Fibroblast of pulmonary artery (primary cell): ENCODE data around the gene EPHA8.
A peak's percentile ranks its signal among the peaks of the same experiment; 100 is the strongest.

Experiments
- DNase-seq: peaks from one replicate; pipeline ENCODE4 v3.0.0-alpha.2; 2010; ENCODE audit warnings: low read depth
- H3K4me3 ChIP-seq: replicated peaks from 2 replicates; pipeline ENCODE4 v1.5.1; 2011; ENCODE audit warnings: low read depth, mild to moderate bottlenecking, control low read depth, low read length, moderate library complexity
- TF ChIP-seq, protein P1 (sequence below): IDR thresholded peaks from 2 replicates; pipeline ENCODE4 v1.5.1; 2011; ENCODE audit warnings: mild to moderate bottlenecking, control low read depth, low read length, inconsistent platforms; ENCODE audit errors: missing control alignments

EPHA8 gene

DNA sequence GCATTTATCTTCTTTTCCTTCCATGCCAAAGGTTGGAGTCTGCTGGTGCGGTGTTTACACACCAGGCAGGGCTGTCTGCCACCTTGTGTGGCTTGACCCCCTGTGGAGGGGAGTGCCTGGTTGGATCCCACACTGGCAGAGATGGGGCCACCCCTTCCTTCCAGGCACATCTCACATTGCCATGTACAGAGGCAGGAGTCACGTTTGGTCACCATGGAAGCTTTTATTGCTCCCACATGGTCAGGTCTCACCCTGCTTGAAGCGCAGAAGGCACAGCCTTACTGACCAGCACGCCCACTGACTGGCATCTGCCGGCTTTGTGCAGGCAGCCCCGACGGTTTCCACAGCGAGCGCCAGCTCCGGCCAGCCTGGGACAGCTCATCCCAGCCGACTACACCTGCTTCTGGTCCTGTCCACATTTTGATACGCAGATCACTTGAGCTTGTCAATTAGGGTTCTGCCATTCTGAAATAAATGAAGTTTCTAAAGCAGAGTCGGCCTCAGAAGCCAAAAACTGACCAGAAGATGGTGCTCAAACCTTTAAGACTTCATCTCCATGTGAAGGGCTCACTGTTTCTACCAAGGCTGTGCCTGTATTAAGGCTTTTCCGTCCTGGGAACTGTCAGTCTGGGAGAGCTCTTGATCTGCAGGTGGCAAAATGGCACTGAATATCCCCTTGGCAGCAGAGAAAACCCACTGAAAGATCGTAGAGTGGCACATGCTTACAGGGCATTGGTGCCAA is 35.6 kb upstream of the EPHA8 start:
- peak; percentile 11 for DNase-seq
- TF ChIP-seq, protein P1, sequence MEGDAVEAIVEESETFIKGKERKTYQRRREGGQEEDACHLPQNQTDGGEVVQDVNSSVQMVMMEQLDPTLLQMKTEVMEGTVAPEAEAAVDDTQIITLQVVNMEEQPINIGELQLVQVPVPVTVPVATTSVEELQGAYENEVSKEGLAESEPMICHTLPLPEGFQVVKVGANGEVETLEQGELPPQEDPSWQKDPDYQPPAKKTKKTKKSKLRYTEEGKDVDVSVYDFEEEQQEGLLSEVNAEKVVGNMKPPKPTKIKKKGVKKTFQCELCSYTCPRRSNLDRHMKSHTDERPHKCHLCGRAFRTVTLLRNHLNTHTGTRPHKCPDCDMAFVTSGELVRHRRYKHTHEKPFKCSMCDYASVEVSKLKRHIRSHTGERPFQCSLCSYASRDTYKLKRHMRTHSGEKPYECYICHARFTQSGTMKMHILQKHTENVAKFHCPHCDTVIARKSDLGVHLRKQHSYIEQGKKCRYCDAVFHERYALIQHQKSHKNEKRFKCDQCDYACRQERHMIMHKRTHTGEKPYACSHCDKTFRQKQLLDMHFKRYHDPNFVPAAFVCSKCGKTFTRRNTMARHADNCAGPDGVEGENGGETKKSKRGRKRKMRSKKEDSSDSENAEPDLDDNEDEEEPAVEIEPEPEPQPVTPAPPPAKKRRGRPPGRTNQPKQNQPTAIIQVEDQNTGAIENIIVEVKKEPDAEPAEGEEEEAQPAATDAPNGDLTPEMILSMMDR, result no peak

DNA sequence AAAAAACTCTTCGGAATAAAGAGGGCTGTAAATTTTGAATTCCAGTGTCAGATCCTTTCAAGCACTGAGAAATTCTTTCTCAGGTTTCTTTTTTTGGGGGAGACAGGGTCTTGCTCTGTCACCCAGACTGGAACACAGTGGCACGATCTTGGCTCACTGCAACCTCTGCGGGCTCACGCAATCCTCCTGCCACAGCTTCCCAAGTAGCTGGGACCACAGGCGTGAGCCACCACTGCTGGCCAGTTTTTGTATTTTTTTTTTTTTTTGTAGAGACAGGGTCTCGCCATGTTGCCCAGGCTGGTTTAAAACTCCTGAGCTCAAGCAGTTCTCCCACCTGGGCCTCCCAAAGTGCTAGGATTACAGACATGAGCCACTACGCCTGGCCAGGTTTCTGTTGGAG is 34.8 kb upstream of the EPHA8 start:
- DNase-seq, result no peak
- TF ChIP-seq, protein P1, result no peak
- H3K4me3 ChIP-seq, result no peak overlapping the region

More for the DNA sequence above, 35.6 kb upstream of the EPHA8 start:
- H3K4me3 ChIP-seq, result no peak overlapping the region

DNA sequence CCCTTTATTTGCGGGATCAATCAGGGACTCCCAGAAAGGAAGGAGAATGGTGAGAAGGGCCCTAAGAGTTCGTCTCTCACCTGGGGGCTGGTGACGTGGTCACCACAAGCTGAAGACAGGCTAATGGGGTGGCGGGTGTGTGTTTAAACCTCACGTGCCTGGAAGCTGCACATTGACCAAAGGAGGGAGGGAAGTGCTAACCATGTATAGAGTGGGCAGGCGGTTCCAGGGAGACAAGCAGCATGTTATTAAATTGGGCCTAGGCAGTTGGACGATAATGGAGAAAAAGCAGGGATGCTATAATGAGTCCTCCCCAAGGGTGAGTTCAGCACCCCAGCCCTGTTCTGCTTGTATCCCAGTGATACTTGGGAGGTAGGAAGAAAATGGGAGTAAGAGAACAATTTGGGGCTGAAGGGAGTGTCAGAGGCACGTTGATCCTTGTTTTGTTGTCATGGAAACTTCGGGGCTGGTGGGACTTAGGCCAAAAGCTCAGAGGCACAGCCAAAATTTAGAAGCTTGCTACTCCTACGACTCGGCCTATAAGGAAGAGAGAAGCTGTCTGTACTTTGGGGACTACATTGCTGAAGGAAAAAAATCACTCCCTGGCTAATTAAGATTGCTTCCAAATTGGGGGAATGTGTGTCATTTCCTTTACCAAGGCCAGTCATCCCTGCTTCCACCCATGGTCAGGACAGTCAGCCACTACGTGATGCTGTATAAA is 33.2 kb upstream of the EPHA8 start:
- TF ChIP-seq, protein P1, result no peak
- DNase-seq, result peak; percentile 67

DNA sequence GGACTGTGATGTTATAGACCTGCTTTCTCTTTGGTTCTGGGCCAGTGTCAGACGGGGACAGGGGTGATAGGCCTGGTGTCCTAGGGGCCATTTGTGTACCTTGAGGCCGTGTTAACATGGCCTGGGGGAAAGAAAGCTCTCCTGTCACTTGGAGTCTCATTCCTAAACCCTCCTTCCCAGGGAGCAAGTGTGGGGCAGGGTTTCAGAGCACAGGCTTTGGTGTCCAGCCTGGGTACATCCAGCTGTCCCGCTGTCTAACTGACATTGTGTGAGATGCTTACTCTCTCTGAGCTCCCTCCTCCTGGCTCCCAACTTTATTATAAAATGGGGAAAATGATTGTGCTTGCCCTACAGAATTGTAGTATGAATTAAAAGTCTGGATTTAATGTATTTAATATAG is 32.6 kb upstream of the EPHA8 start:
- DNase-seq, result no peak
- no peak overlapping the region for H3K4me3 ChIP-seq
- TF ChIP-seq, protein P1, result no peak

More for the DNA sequence above, 33.2 kb upstream of the EPHA8 start:
- no peak overlapping the region for H3K4me3 ChIP-seq

DNA sequence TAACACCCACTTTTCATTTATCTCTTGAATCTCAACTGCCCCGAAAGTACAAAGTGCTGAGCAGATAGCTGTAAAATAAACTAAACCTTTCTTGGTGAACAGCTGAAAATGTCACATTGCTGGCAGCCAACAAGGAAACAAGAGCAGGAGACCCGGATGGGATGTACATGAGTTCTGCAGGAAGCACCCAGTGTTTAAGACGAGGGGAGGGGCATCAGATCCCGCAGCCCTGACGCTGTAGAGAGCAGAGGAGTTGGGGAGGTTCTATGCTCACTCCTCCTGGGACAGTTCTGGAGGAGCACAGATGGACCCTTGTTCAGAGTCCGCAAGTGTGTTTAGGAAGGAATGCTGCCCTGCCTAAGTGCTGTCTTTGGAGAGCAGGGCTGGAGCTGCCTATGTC is 32.0 kb upstream of the EPHA8 start:
- no peak for DNase-seq
- no peak overlapping the region for H3K4me3 ChIP-seq
- TF ChIP-seq, protein P1, result no peak

DNA sequence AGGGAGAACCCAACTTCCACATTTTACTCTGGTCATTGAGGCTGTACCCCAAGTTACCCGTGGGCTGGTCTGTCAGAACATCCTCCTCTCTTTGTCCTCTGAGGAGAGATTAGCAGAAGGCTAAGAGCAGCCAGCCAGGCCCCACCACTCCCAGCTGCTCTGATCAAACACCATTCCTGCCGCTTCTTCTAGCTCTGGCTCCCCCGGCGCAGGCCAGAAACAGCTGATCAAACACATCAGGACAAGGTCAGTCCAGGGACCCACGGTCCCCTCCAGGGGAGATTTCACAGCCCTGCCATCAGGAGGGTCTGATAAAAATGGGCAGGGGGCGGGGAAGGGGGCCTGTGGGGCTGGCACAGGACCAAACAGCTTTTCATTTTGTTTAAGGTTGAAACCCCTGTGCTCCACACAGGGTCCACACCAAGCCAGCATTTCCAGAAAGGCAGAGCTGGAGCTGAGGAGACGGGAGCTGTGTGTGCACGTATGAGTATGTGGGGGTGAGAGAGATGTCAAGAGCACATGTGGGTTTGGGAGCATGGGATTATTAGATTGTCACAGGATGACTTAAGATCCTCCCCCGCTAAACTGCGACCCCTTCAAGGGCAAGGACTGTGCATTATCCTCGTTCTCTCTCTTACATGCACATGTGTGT is 29.9 kb upstream of the EPHA8 start:
- no peak for DNase-seq

More for the DNA sequence above, 29.9 kb upstream of the EPHA8 start:
- TF ChIP-seq, protein P1, result no peak
- H3K4me3 ChIP-seq, result no peak overlapping the region
